ENCODE measurements around the gene RAD51. TPM values are rescaled to one million over a fixed set of nuclear protein-coding genes. Genes with fewer than 3 reads are reported as not detected.
"Not testable (repeated sequence)": the region's sequence is repeated elsewhere in the genome, so short reads cannot be mapped to it uniquely, and the experiment has no call there.

Gene RAD51
- total RNA-seq, 1 donor from 2014 or later, result 1.1 TPM

GRCh38 chr15:40680151-40680550, 14.8 kb upstream of the RAD51 start:
- Histone ChIP-seq H3K9me3 (no peaks in the 10 kb centered on the region), H3K27ac (no peak overlapping the region), H3K4me1 (no peaks in the 10 kb centered on the region), H3K36me3 (no peaks in the 10 kb centered on the region), H3K27me3 (ENCODE audit: low read depth) (no peaks in the 10 kb centered on the region), H3K4me3 (no peak overlapping the region)
- ATAC-seq, result no peak
- DNase-seq, result no peak
- TF ChIP-seq CTCF (IDR thresholded peaks at IDR 0.05), result no peak
- intact Hi-C loops (cut with DNase I), result no loop called here

GRCh38 chr15:40680959-40681358, 14.0 kb upstream of the RAD51 start:
- DNase-seq; H3K4me3 ChIP-seq; H3K9me3 ChIP-seq; intact Hi-C loops (cut with DNase I); H3K4me1 ChIP-seq; H3K27me3 ChIP-seq (ENCODE audit: low read depth); H3K27ac ChIP-seq; ATAC-seq; H3K36me3 ChIP-seq: not testable (repeated sequence)

- Histone ChIP-seq H3K9me3 (no peaks in the 10 kb centered on the region), H3K4me1 (no peaks in the 10 kb centered on the region), H3K27ac (no peak overlapping the region), H3K4me3 (no peak overlapping the region), H3K27me3 (ENCODE audit: low read depth) (no peaks in the 10 kb centered on the region), H3K36me3 (no peaks in the 10 kb centered on the region)
- DNase-seq (no peak), ATAC-seq (no peak)
- intact Hi-C loops (cut with DNase I), result no loop called here
- TF ChIP-seq CTCF (IDR thresholded peaks at IDR 0.05), result no peak
Observed at GRCh38 chr15:40684381-40684780, 10.6 kb upstream of the RAD51 start.

GRCh38 chr15:40685376-40685775, 9.6 kb upstream of the RAD51 start:
- intact Hi-C loops (cut with DNase I), result no loop called here
- DNase-seq, result no peak
- TF ChIP-seq CTCF (IDR thresholded peaks at IDR 0.05), result no peak

GRCh38 chr15:40688932-40689799, 5.8 kb upstream of the RAD51 start:
- Histone ChIP-seq H3K27me3 (ENCODE audit: low read depth) (no peaks in the 10 kb centered on the region), H3K4me3 (no peak overlapping the region), H3K9me3 (no peaks in the 10 kb centered on the region), H3K4me1 (peaks cover 10% of the 10 kb centered on the region), H3K27ac (no peak overlapping the region), H3K36me3 (peaks cover 6% of the 10 kb centered on the region)
- ATAC-seq (no peak), DNase-seq (no peak)
- intact Hi-C loops (cut with DNase I), result no loop called here
- no peak for TF ChIP-seq CTCF (IDR thresholded peaks at IDR 0.05)

More at GRCh38 chr15:40685376-40685775, 9.6 kb upstream of the RAD51 start:
- H3K27ac ChIP-seq, result no peak overlapping the region
- ATAC-seq, result no peak
- H3K9me3 ChIP-seq, result no peaks in the 10 kb centered on the region
- no peak overlapping the region for H3K4me3 ChIP-seq
- no peaks in the 10 kb centered on the region for H3K36me3 ChIP-seq
- no peaks in the 10 kb centered on the region for H3K27me3 ChIP-seq (ENCODE audit: low read depth)
- H3K4me1 ChIP-seq, result no peaks in the 10 kb centered on the region

GRCh38 chr15:40691737-40692136, 3.2 kb upstream of the RAD51 start:
- Histone ChIP-seq H3K27ac (no peak overlapping the region), H3K4me3 (no peak overlapping the region), H3K4me1 (peaks cover 18% of the 10 kb centered on the region), H3K27me3 (ENCODE audit: low read depth) (no peaks in the 10 kb centered on the region), H3K36me3 (peaks cover 6% of the 10 kb centered on the region), H3K9me3 (no peaks in the 10 kb centered on the region)
- TF ChIP-seq CTCF (IDR thresholded peaks at IDR 0.05), result no peak
- intact Hi-C loops (cut with DNase I), result no loop called here
- no peak for ATAC-seq
- DNase-seq, result no peak

Data from lower lobe of right lung (tissue), 2 donors.